GM23338 (cell line): ENCODE data around the gene ERC1. TPM values are rescaled to one million over a fixed set of nuclear protein-coding genes. Genes with fewer than 3 reads are reported as not detected.

Source experiments
- ATAC-seq: fragments of 200-7000 bp; cut with Tn5 transposase; 3 replicates; pipeline ENCODE4 v1.9.1; 2020
- DNase-seq: peaks from one replicate; pipeline ENCODE4 v3.0.0-alpha.2; 2015; ENCODE audit warnings: low spot score
- H2AFZ ChIP-seq: fragments of 200-600 bp; sonication (generic); 2 replicates; pipeline ENCODE4 v1.8.0; 2016; ENCODE audit warnings: antibody characterized with exemption, mild to moderate bottlenecking, moderate library complexity
- H3F3A ChIP-seq: fragments of 200-600 bp; sonication (generic); replicated peaks from 2 replicates; pipeline ENCODE4 v1.8.0; 2017; ENCODE audit warnings: antibody characterized with exemption, mixed run types, low read depth
- H3K27ac ChIP-seq: fragments of 200-600 bp; sonication (generic); 2 replicates; pipeline ENCODE4 v1.6.1; 2016; ENCODE audit warnings: low read depth
- H3K27me3 ChIP-seq: fragments of 200-600 bp; sonication (generic); 2 replicates; pipeline ENCODE4 v1.8.0; 2016; ENCODE audit warnings: mild to moderate bottlenecking, mixed run types, moderate library complexity; ENCODE audit not compliant: insufficient read depth
- H3K36me3 ChIP-seq: fragments of 200-600 bp; sonication (generic); 2 replicates; pipeline ENCODE4 v1.8.0; 2016; ENCODE audit warnings: mild to moderate bottlenecking; ENCODE audit not compliant: insufficient read depth
- H3K4me1 ChIP-seq: fragments of 200-600 bp; sonication (generic); 2 replicates; pipeline ENCODE4 v1.8.0; 2016; ENCODE audit warnings: mild to moderate bottlenecking, moderate library complexity; ENCODE audit not compliant: insufficient read depth
- H3K4me2 ChIP-seq: fragments of 200-600 bp; sonication (generic); 2 replicates; pipeline ENCODE4 v1.7.1; 2017; ENCODE audit warnings: mixed run types
- H3K4me3 ChIP-seq: fragments of 200-600 bp; sonication (generic); 2 replicates; pipeline ENCODE4 v1.6.1; 2016; ENCODE audit warnings: mixed run types
- H3K79me2 ChIP-seq: fragments of 200-600 bp; sonication (generic); replicated peaks from 2 replicates; pipeline ENCODE4 v1.8.0; 2017; ENCODE audit warnings: mild to moderate bottlenecking; ENCODE audit not compliant: insufficient read depth
- H3K9me2 ChIP-seq: fragments of 200-600 bp; sonication (generic); 2 replicates; pipeline ENCODE4 v1.8.0; 2017; ENCODE audit not compliant: insufficient read depth
- H4K20me1 ChIP-seq: fragments of 200-600 bp; sonication (generic); replicated peaks from 2 replicates; pipeline ENCODE4 v1.8.0; 2017; ENCODE audit warnings: mild to moderate bottlenecking; ENCODE audit not compliant: insufficient read depth
- H3K27ac Mint-ChIP-seq: 2 replicates; pipeline ENCODE4 v1.8.0; 2020; ENCODE audit warnings: inconsistent platforms, mild to moderate bottlenecking, moderate library complexity, mixed read lengths
- H3K27me3 Mint-ChIP-seq: 3 replicates; pipeline ENCODE4 v1.8.0; 2022; ENCODE audit warnings: low read depth, mild to moderate bottlenecking, moderate library complexity, mixed read lengths, inconsistent platforms; ENCODE audit not compliant: insufficient read depth, poor library complexity
- H3K36me3 Mint-ChIP-seq: 3 replicates; pipeline ENCODE4 v1.8.0; 2021; ENCODE audit warnings: low read depth, mild to moderate bottlenecking, inconsistent platforms, moderate library complexity, mixed read lengths
- H3K4me1 Mint-ChIP-seq: 3 replicates; pipeline ENCODE4 v1.8.0; 2020; ENCODE audit warnings: mild to moderate bottlenecking, inconsistent platforms, mixed read lengths
- H3K4me3 Mint-ChIP-seq: 3 replicates; pipeline ENCODE4 v1.8.0; 2021; ENCODE audit warnings: moderate library complexity, mild to moderate bottlenecking, inconsistent platforms, mixed read lengths
- H3K9me3 Mint-ChIP-seq: 3 replicates; pipeline ENCODE4 v1.8.0; 2020; ENCODE audit warnings: moderate library complexity, mild to moderate bottlenecking, inconsistent platforms, mixed read lengths
- CREB1 ChIP-seq: fragments of 250-450 bp; sonication (Bioruptor Pico); IDR thresholded peaks from 2 replicates; pipeline ENCODE4 v1.5.0; 2020; ENCODE audit warnings: low read depth, mild to moderate bottlenecking, moderate library complexity
- EZH2 ChIP-seq: fragments of 200-600 bp; sonication (generic); IDR thresholded peaks from one replicate; pipeline ENCODE4 v1.8.0; 2017; ENCODE audit warnings: antibody characterized with exemption, mild to moderate bottlenecking, low read depth; ENCODE audit not compliant: unreplicated experiment
- EZH2phosphoT487 ChIP-seq: fragments of 200-600 bp; sonication (generic); IDR thresholded peaks from one replicate; pipeline ENCODE4 v1.8.1; 2018; ENCODE audit warnings: antibody characterized with exemption; ENCODE audit not compliant: unreplicated experiment
- POLR2AphosphoS5 ChIP-seq: IDR thresholded peaks from 2 replicates; pipeline ENCODE4 v1.6.1; 2016; ENCODE audit warnings: antibody characterized with exemption, low read depth
- ZNF114 ChIP-seq: fragments of 250-450 bp; sonication (Bioruptor Pico); IDR thresholded peaks from 2 replicates; pipeline ENCODE4 v1.5.0; 2020; ENCODE audit warnings: mild to moderate bottlenecking, moderate library complexity
- polyA plus RNA-seq: library from polyadenylated mRNA; unstranded; fragments of >200 nt; fragmentation: Nextera tagmentation; extraction: Ambion mirVana; gene quantifications from 2 replicates; pipeline ENCODE4 v1.2.1, GENCODE V29; 2016
- total RNA-seq: library from RNA; depleted of rRNA; stranded (reverse); fragments of >200 nt; shearing (Covaris generic); gene quantifications from 2 replicates; pipeline ENCODE4 v1.2.3, GENCODE V29; 2014
- TF ChIP-seq, protein P1 (sequence below), 2 experiments: fragments of 200-600 bp in 1 of 2; sonication (generic) in 1 of 2; conservative IDR thresholded peaks; 2 replicates each; pipeline versions ENCODE4 v1.5.1 to v1.6.1; 2016 to 2017; ENCODE audit warnings: antibody characterized with exemption in 2 of 2, low read depth in 2 of 2, mild to moderate bottlenecking in 2 of 2, moderate library complexity in 1 of 2
- TF ChIP-seq, protein P2 (sequence below): IDR thresholded peaks from 2 replicates; pipeline ENCODE4 v1.6.1; 2016; ENCODE audit warnings: antibody characterized with exemption
- TF ChIP-seq, protein P3 (sequence below): fragments of 250-450 bp; sonication (Bioruptor Pico); IDR thresholded peaks from 2 replicates; pipeline ENCODE4 v1.5.0; 2020; ENCODE audit warnings: mild to moderate bottlenecking, moderate library complexity
- TF ChIP-seq, protein P4 (sequence below): IDR thresholded peaks from one replicate; pipeline ENCODE4 v1.6.1; 2018; ENCODE audit warnings: antibody characterized with exemption; ENCODE audit not compliant: unreplicated experiment

The ERC1 gene
- total and polyA plus RNA-seq, 2 experiments from 2014 or later: 28.1 to 35.3 TPM

DNA sequence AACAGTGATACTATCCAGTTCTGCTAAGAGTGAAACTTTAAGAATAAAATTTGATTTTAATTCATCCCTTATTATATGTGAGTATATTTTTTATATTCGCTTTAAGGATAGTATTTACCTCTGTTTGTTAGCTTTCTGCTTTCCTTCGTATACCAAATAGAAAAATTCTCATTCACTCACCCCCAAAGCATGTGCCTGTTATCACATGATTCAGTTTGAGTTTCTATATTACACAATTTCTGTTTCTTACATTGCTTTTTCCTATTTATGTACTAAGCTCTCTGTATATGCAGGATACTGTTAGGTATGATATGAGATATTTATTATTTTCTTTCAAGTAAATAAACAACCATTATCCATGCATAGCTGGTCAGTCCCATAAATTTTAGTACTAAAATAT lies 328.2 kb downstream of the ERC1 start:
- no peaks in the 10 kb centered on the region for H3K9me2 ChIP-seq
- H3K27ac ChIP-seq: no peak overlapping the region
- H3K27me3 Mint-ChIP-seq: peaks cover 1% of the 10 kb centered on the region
- H3K4me2 ChIP-seq: no peak overlapping the region
- no peaks in the 10 kb centered on the region for H4K20me1 ChIP-seq
- H3K9me3 Mint-ChIP-seq: peaks cover 6% of the 10 kb centered on the region; the same call in 1 of the 3 replicates
- no peak overlapping the region for H3K27ac Mint-ChIP-seq
- H3K4me1 ChIP-seq: no peaks in the 10 kb centered on the region
- H3K27me3 ChIP-seq: no peaks in the 10 kb centered on the region
- DNase-seq (no peak), ATAC-seq (no peak)
- TF ChIP-seq CREB1 (CRISPR knock-in tag): no peak
- H2AFZ ChIP-seq: no peak overlapping the region
- no peaks in the 10 kb centered on the region for H3K79me2 ChIP-seq
- no peaks in the 10 kb centered on the region; the same call in 1 of the 2 replicates for H3K36me3 ChIP-seq
- peaks cover 19% of the 10 kb centered on the region; the same call in 2 of the 3 replicates for H3K36me3 Mint-ChIP-seq
- no peaks in the 10 kb centered on the region for H3F3A ChIP-seq
- no peak overlapping the region for H3K4me3 ChIP-seq
- H3K4me1 Mint-ChIP-seq: peaks cover 11% of the 10 kb centered on the region; the same call in 2 of the 3 replicates
- H3K4me3 Mint-ChIP-seq: no peak overlapping the region

DNA sequence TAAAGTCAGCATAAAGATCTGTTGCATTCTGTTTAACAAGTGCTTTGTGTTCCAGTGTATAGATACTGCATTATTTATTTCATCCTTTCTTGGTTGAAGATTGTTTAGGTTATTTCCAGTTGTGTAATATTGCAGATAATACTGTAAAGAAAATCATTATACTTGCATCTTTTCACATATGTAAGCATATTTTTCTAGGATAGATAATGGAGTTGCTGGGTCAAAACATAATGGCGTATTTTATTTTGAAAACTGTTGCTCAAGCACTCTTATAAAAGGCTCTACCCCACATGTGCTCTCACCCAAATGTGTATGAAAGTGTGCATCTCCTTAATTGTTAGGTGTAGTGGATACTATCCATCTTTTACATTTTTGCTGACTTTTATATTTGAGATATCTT lies 329.0 kb downstream of the ERC1 start:
- Histone ChIP-seq H3K36me3 (no peaks in the 10 kb centered on the region), H3K4me2 (no peak overlapping the region), H3K4me3 (no peak overlapping the region), H3K27ac (no peak overlapping the region), H4K20me1 (no peaks in the 10 kb centered on the region), H3K79me2 (no peaks in the 10 kb centered on the region), H3K4me1 (no peaks in the 10 kb centered on the region), H3K9me2 (no peaks in the 10 kb centered on the region), H3F3A (no peaks in the 10 kb centered on the region), H2AFZ (no peak overlapping the region), H3K27me3 (no peaks in the 10 kb centered on the region)
- ATAC-seq (no peak), DNase-seq (no peak)
- Mint-ChIP-seq H3K27me3 (peaks cover 1% of the 10 kb centered on the region), H3K4me1 (peaks cover 11% of the 10 kb centered on the region; the same call in 2 of the 3 replicates), H3K27ac (no peak overlapping the region), H3K9me3 (no peaks in the 10 kb centered on the region), H3K36me3 (peaks cover 12% of the 10 kb centered on the region; the same call in 2 of the 3 replicates), H3K4me3 (no peak overlapping the region)
- TF ChIP-seq, protein P1, sequence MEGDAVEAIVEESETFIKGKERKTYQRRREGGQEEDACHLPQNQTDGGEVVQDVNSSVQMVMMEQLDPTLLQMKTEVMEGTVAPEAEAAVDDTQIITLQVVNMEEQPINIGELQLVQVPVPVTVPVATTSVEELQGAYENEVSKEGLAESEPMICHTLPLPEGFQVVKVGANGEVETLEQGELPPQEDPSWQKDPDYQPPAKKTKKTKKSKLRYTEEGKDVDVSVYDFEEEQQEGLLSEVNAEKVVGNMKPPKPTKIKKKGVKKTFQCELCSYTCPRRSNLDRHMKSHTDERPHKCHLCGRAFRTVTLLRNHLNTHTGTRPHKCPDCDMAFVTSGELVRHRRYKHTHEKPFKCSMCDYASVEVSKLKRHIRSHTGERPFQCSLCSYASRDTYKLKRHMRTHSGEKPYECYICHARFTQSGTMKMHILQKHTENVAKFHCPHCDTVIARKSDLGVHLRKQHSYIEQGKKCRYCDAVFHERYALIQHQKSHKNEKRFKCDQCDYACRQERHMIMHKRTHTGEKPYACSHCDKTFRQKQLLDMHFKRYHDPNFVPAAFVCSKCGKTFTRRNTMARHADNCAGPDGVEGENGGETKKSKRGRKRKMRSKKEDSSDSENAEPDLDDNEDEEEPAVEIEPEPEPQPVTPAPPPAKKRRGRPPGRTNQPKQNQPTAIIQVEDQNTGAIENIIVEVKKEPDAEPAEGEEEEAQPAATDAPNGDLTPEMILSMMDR (conservative IDR thresholded peaks at IDR 0.05; ENCODE audit: low read depth in 2 of 2): no peak
- TF ChIP-seq POLR2AphosphoS5 (no peak), EZH2phosphoT487 (no peak), CREB1 (CRISPR knock-in tag) (no peak), ZNF114 (CRISPR knock-in tag) (no peak), EZH2 (no peak)
- TF ChIP-seq, protein P2, sequence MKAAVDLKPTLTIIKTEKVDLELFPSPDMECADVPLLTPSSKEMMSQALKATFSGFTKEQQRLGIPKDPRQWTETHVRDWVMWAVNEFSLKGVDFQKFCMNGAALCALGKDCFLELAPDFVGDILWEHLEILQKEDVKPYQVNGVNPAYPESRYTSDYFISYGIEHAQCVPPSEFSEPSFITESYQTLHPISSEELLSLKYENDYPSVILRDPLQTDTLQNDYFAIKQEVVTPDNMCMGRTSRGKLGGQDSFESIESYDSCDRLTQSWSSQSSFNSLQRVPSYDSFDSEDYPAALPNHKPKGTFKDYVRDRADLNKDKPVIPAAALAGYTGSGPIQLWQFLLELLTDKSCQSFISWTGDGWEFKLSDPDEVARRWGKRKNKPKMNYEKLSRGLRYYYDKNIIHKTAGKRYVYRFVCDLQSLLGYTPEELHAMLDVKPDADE: no peak
- TF ChIP-seq, protein P3, sequence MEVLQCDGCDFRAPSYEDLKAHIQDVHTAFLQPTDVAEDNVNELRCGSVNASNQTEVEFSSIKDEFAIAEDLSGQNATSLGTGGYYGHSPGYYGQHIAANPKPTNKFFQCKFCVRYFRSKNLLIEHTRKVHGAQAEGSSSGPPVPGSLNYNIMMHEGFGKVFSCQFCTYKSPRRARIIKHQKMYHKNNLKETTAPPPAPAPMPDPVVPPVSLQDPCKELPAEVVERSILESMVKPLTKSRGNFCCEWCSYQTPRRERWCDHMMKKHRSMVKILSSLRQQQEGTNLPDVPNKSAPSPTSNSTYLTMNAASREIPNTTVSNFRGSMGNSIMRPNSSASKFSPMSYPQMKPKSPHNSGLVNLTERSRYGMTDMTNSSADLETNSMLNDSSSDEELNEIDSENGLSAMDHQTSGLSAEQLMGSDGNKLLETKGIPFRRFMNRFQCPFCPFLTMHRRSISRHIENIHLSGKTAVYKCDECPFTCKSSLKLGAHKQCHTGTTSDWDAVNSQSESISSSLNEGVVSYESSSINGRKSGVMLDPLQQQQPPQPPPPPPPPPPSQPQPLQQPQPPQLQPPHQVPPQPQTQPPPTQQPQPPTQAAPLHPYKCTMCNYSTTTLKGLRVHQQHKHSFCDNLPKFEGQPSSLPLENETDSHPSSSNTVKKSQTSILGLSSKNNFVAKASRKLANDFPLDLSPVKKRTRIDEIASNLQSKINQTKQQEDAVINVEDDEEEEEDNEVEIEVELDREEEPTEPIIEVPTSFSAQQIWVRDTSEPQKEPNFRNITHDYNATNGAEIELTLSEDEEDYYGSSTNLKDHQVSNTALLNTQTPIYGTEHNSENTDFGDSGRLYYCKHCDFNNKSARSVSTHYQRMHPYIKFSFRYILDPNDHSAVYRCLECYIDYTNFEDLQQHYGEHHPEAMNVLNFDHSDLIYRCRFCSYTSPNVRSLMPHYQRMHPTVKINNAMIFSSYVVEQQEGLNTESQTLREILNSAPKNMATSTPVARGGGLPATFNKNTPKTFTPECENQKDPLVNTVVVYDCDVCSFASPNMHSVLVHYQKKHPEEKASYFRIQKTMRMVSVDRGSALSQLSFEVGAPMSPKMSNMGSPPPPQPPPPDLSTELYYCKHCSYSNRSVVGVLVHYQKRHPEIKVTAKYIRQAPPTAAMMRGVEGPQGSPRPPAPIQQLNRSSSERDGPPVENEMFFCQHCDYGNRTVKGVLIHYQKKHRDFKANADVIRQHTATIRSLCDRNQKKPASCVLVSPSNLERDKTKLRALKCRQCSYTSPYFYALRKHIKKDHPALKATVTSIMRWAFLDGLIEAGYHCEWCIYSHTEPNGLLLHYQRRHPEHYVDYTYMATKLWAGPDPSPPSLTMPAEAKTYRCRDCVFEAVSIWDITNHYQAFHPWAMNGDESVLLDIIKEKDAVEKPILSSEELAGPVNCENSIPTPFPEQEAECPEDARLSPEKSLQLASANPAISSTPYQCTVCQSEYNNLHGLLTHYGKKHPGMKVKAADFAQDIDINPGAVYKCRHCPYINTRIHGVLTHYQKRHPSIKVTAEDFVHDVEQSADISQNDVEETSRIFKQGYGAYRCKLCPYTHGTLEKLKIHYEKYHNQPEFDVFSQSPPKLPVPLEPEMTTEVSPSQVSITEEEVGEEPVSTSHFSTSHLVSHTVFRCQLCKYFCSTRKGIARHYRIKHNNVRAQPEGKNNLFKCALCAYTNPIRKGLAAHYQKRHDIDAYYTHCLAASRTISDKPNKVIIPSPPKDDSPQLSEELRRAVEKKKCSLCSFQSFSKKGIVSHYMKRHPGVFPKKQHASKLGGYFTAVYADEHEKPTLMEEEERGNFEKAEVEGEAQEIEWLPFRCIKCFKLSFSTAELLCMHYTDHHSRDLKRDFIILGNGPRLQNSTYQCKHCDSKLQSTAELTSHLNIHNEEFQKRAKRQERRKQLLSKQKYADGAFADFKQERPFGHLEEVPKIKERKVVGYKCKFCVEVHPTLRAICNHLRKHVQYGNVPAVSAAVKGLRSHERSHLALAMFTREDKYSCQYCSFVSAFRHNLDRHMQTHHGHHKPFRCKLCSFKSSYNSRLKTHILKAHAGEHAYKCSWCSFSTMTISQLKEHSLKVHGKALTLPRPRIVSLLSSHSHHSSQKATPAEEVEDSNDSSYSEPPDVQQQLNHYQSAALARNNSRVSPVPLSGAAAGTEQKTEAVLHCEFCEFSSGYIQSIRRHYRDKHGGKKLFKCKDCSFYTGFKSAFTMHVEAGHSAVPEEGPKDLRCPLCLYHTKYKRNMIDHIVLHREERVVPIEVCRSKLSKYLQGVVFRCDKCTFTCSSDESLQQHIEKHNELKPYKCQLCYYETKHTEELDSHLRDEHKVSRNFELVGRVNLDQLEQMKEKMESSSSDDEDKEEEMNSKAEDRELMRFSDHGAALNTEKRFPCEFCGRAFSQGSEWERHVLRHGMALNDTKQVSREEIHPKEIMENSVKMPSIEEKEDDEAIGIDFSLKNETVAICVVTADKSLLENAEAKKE (CRISPR knock-in tag): no peak
- TF ChIP-seq, protein P4, sequence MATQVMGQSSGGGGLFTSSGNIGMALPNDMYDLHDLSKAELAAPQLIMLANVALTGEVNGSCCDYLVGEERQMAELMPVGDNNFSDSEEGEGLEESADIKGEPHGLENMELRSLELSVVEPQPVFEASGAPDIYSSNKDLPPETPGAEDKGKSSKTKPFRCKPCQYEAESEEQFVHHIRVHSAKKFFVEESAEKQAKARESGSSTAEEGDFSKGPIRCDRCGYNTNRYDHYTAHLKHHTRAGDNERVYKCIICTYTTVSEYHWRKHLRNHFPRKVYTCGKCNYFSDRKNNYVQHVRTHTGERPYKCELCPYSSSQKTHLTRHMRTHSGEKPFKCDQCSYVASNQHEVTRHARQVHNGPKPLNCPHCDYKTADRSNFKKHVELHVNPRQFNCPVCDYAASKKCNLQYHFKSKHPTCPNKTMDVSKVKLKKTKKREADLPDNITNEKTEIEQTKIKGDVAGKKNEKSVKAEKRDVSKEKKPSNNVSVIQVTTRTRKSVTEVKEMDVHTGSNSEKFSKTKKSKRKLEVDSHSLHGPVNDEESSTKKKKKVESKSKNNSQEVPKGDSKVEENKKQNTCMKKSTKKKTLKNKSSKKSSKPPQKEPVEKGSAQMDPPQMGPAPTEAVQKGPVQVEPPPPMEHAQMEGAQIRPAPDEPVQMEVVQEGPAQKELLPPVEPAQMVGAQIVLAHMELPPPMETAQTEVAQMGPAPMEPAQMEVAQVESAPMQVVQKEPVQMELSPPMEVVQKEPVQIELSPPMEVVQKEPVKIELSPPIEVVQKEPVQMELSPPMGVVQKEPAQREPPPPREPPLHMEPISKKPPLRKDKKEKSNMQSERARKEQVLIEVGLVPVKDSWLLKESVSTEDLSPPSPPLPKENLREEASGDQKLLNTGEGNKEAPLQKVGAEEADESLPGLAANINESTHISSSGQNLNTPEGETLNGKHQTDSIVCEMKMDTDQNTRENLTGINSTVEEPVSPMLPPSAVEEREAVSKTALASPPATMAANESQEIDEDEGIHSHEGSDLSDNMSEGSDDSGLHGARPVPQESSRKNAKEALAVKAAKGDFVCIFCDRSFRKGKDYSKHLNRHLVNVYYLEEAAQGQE: no peak
